Measurements from ENCODE around the gene MCTP1. TPM values are rescaled to one million over a fixed set of nuclear protein-coding genes. Genes with fewer than 3 reads are reported as not detected.

The MCTP1 gene
- total RNA-seq, 1 experiment from 2014 or later = 7.5 TPM

DNA sequence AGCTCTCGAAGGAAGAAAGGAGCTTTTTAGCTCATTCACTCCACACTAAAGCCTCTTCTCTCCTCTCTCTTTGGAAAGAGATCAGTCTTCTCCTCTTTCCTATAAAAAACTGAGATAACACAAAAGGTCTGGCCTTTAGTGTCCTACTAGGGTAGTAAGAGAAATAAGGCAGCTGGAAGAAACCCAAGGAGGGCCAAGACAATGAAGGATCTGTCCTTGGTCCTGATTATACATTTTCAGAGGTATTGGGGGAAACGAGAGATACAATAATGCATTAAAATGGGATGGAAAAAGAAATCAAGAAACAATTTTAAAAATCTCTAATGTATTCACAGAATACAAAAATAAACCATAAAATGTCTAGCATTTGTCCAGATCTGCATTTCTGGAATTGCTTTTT lies 482.4 kb downstream of the MCTP1 start:
- ATAC-seq (no peak), DNase-seq (peak; percentile 3)
- CTCF ChIA-PET = no interaction called here
- Histone ChIP-seq H4K20me1 (ENCODE audit: low read length) (no peaks in the 10 kb centered on the region), H3K27ac (ENCODE audit: low read length) (no peak overlapping the region), H3K4me1 (ENCODE audit: insufficient read depth, low read length) (no peaks in the 10 kb centered on the region), H2AFZ (ENCODE audit: low read length) (no peak overlapping the region), H3K9me3 (ENCODE audit: low read length) (no peaks in the 10 kb centered on the region), H3K4me2 (ENCODE audit: low read length) (no peak overlapping the region), H3F3A (ENCODE audit: low read length, unreplicated experiment) (no peaks in the 10 kb centered on the region), H3K36me3 (ENCODE audit: low read depth, low read length) (no peaks in the 10 kb centered on the region), H3K79me2 (ENCODE audit: low read length) (no peaks in the 10 kb centered on the region), H3K9ac (ENCODE audit: low read length) (no peak overlapping the region), H3K4me3 (ENCODE audit: low read length) (no peak overlapping the region), H3K9me2 (replicated peaks; ENCODE audit: low read length) (no peaks in the 10 kb centered on the region; the same call in 1 of the 2 replicates), H3K27me3 (ENCODE audit: low read length) (no peaks in the 10 kb centered on the region)
- no TSS peak for BruUV-seq (replicated peaks)
- POLR2A ChIA-PET (ENCODE audit: unreplicated experiment) = no interaction called here
- intact Hi-C loops (cut with micrococcal nuclease) = no loop called here
- TF ChIP-seq, protein P1, sequence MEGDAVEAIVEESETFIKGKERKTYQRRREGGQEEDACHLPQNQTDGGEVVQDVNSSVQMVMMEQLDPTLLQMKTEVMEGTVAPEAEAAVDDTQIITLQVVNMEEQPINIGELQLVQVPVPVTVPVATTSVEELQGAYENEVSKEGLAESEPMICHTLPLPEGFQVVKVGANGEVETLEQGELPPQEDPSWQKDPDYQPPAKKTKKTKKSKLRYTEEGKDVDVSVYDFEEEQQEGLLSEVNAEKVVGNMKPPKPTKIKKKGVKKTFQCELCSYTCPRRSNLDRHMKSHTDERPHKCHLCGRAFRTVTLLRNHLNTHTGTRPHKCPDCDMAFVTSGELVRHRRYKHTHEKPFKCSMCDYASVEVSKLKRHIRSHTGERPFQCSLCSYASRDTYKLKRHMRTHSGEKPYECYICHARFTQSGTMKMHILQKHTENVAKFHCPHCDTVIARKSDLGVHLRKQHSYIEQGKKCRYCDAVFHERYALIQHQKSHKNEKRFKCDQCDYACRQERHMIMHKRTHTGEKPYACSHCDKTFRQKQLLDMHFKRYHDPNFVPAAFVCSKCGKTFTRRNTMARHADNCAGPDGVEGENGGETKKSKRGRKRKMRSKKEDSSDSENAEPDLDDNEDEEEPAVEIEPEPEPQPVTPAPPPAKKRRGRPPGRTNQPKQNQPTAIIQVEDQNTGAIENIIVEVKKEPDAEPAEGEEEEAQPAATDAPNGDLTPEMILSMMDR (conservative IDR thresholded peaks at IDR 0.05; ENCODE audit: low read depth, low read length) = no peak
- TF ChIP-seq EZH2phosphoT487 (IDR thresholded peaks at IDR 0.05; ENCODE audit: borderline replicate concordance, low read length) (no peak), EZH2 (IDR thresholded peaks at IDR 0.05; ENCODE audit: low read length, unreplicated experiment) (no peak)

DNA sequence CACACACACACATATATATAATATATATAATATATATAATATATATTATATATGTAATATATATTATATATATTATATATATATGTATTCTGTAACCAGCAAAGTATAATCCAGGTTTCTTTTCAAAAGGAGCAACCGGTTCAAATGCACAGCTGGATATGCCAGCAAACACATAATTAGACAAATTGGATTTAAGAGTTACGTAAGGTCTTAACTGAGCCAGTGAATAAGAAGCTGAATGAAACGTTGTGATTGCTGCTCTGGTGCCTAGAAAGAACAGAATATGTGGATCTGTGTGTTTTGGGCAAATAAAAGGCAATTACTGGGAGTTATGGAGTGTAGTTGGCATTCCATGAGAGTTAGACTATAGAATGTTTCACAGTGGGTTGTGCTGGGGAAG lies 488.3 kb downstream of the MCTP1 start:
- Histone ChIP-seq H3K36me3 (ENCODE audit: low read depth, low read length) (no peaks in the 10 kb centered on the region), H3K9me2 (replicated peaks; ENCODE audit: low read length) (no peaks in the 10 kb centered on the region), H3K27ac (ENCODE audit: low read length) (no peak overlapping the region), H4K20me1 (ENCODE audit: low read length) (no peaks in the 10 kb centered on the region), H3K4me1 (ENCODE audit: insufficient read depth, low read length) (peaks cover 6% of the 10 kb centered on the region), H3K79me2 (ENCODE audit: low read length) (no peaks in the 10 kb centered on the region), H3K4me2 (ENCODE audit: low read length) (no peak overlapping the region), H2AFZ (ENCODE audit: low read length) (no peak overlapping the region), H3K9ac (ENCODE audit: low read length) (no peak overlapping the region), H3K27me3 (ENCODE audit: low read length) (no peaks in the 10 kb centered on the region), H3K9me3 (ENCODE audit: low read length) (no peaks in the 10 kb centered on the region), H3F3A (ENCODE audit: low read length, unreplicated experiment) (no peaks in the 10 kb centered on the region), H3K4me3 (ENCODE audit: low read length) (no peak overlapping the region)
- CTCF ChIA-PET = no interaction called here
- TF ChIP-seq EZH2 (IDR thresholded peaks at IDR 0.05; ENCODE audit: low read length, unreplicated experiment) (no peak), EZH2phosphoT487 (IDR thresholded peaks at IDR 0.05; ENCODE audit: borderline replicate concordance, low read length) (no peak)
- TF ChIP-seq, protein P1 (conservative IDR thresholded peaks at IDR 0.05; ENCODE audit: low read depth, low read length) = no peak
- intact Hi-C loops (cut with micrococcal nuclease) = no loop called here
- BruUV-seq (replicated peaks) = no TSS peak
- ATAC-seq (no peak), DNase-seq (no peak)
- POLR2A ChIA-PET (ENCODE audit: unreplicated experiment) = no interaction called here

DNA sequence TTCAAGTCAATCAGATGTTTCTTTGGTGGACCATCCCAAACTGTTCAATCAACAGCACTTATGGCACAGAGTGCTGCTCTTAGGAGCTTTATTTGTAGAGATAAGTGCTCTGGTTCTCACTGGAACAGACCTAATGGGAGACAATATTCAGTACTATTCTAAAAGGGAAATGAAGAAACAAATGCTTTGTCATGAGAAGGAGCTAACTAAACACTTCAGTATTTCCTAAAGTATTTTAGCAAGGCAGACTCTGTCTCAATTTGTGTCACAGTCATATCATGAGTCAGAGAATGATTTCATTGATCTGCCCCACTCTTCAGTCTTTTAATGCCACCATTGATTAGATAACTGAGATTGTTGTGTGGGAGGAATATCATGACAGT lies 491.1 kb downstream of the MCTP1 start:
- H3K36me3 ChIP-seq (ENCODE audit: low read depth, low read length) = no peaks in the 10 kb centered on the region
- ChIA-PET POLR2A (ENCODE audit: unreplicated experiment) (no interaction called here), CTCF (no interaction called here)
- no peak overlapping the region for H3K4me3 ChIP-seq (ENCODE audit: low read length)
- intact Hi-C loops (cut with micrococcal nuclease) = no loop called here
- H3F3A ChIP-seq (ENCODE audit: low read length, unreplicated experiment) = no peaks in the 10 kb centered on the region
- H3K9me2 ChIP-seq (replicated peaks; ENCODE audit: low read length) = no peaks in the 10 kb centered on the region
- no peaks in the 10 kb centered on the region for H4K20me1 ChIP-seq (ENCODE audit: low read length)
- BruUV-seq (replicated peaks) = no TSS peak
- DNase-seq = peak; percentile 8
- H3K79me2 ChIP-seq (ENCODE audit: low read length) = no peaks in the 10 kb centered on the region
- peak overlapping the region; percentile 26; the same call in 1 of the 2 replicates for H3K27ac ChIP-seq (ENCODE audit: low read length)
- peaks cover 6% of the 10 kb centered on the region for H3K4me1 ChIP-seq (ENCODE audit: insufficient read depth, low read length)
- no peaks in the 10 kb centered on the region for H3K27me3 ChIP-seq (ENCODE audit: low read length)
- H3K4me2 ChIP-seq (ENCODE audit: low read length) = no peak overlapping the region
- no peak overlapping the region for H2AFZ ChIP-seq (ENCODE audit: low read length)
- ATAC-seq = no peak; the same call in 1 of the 2 replicates
- H3K9me3 ChIP-seq (ENCODE audit: low read length) = no peaks in the 10 kb centered on the region
- no peak for TF ChIP-seq EZH2phosphoT487 (IDR thresholded peaks at IDR 0.05; ENCODE audit: borderline replicate concordance, low read length)
- no peak for TF ChIP-seq EZH2 (IDR thresholded peaks at IDR 0.05; ENCODE audit: low read length, unreplicated experiment)
- TF ChIP-seq, protein P1 (conservative IDR thresholded peaks at IDR 0.05; ENCODE audit: low read depth, low read length) = no peak
- no peak overlapping the region for H3K9ac ChIP-seq (ENCODE audit: low read length)
